ENCODE measurements around the gene SRRM3.
"Not testable (repeated sequence)": the region's sequence is repeated elsewhere in the genome, so short reads cannot be mapped to it uniquely, and the experiment has no call there.

SRRM3 gene

GRCh38 chr7:76224695-76225094 is 23.0 kb downstream of the SRRM3 start:
- no peak for TF ChIP-seq CTCF (IDR thresholded peaks at IDR 0.05; ENCODE audit: borderline replicate concordance, insufficient read depth, low read depth, low read length)
- H3K4me3 ChIP-seq (ENCODE audit: low read depth, low read length) = no peak overlapping the region

GRCh38 chr7:76225379-76225778 is 23.7 kb downstream of the SRRM3 start:
- H3K4me3 ChIP-seq (ENCODE audit: low read depth, low read length) = no peak overlapping the region
- no peak for TF ChIP-seq CTCF (IDR thresholded peaks at IDR 0.05; ENCODE audit: borderline replicate concordance, insufficient read depth, low read depth, low read length)

GRCh38 chr7:76225951-76226350 is 24.3 kb downstream of the SRRM3 start:
- no peak for TF ChIP-seq CTCF (IDR thresholded peaks at IDR 0.05; ENCODE audit: borderline replicate concordance, insufficient read depth, low read depth, low read length)
- no peak overlapping the region for H3K4me3 ChIP-seq (ENCODE audit: low read depth, low read length)

- H3K4me3 ChIP-seq (ENCODE audit: low read depth, low read length) = not testable (repeated sequence)
Observed at GRCh38 chr7:76226878-76227423, 25.3 kb downstream of the SRRM3 start.

GRCh38 chr7:76230214-76230613 is 28.5 kb downstream of the SRRM3 start:
- no peak overlapping the region for H3K4me3 ChIP-seq (ENCODE audit: low read depth, low read length)
- no peak for TF ChIP-seq CTCF (IDR thresholded peaks at IDR 0.05; ENCODE audit: borderline replicate concordance, insufficient read depth, low read depth, low read length)

GRCh38 chr7:76231071-76231470 is 29.4 kb downstream of the SRRM3 start:
- no peak for TF ChIP-seq CTCF (IDR thresholded peaks at IDR 0.05; ENCODE audit: borderline replicate concordance, insufficient read depth, low read depth, low read length)

GRCh38 chr7:76231583-76231982 is 29.9 kb downstream of the SRRM3 start:
- H3K4me3 ChIP-seq (ENCODE audit: low read depth, low read length) = no peak overlapping the region
- no peak for TF ChIP-seq CTCF (IDR thresholded peaks at IDR 0.05; ENCODE audit: borderline replicate concordance, insufficient read depth, low read depth, low read length)

More at GRCh38 chr7:76231071-76231470, 29.4 kb downstream of the SRRM3 start:
- no peak overlapping the region for H3K4me3 ChIP-seq (ENCODE audit: low read depth, low read length)

- TF ChIP-seq CTCF (IDR thresholded peaks at IDR 0.05; ENCODE audit: borderline replicate concordance, insufficient read depth, low read depth, low read length) = no peak
- no peak overlapping the region for H3K4me3 ChIP-seq (ENCODE audit: low read depth, low read length)
Observed at GRCh38 chr7:76232698-76233097, 31.0 kb downstream of the SRRM3 start.
